PFSK-1 (cell line): ENCODE results near the gene CTSH.

Experiments
- FOXP2 ChIP-seq: optimal IDR thresholded peaks from 2 replicates; pipeline ENCODE3; 2011; ENCODE audit warnings: borderline replicate concordance, control low read depth, inconsistent platforms; ENCODE audit not compliant: insufficient read depth; ENCODE audit errors: extremely low read length, extremely low read depth
- POLR2AphosphoS5 ChIP-seq: IDR thresholded peaks from 2 replicates; pipeline ENCODE4 v1.6.1; 2012; ENCODE audit warnings: low read depth, mild to moderate bottlenecking, control low read depth, low read length, moderate library complexity
- SIN3A ChIP-seq: IDR thresholded peaks from 2 replicates; pipeline ENCODE4 v1.6.1; 2012; ENCODE audit warnings: mild to moderate bottlenecking, low read length, moderate library complexity, borderline replicate concordance; ENCODE audit not compliant: insufficient read depth
- TAF1 ChIP-seq: IDR thresholded peaks from 2 replicates; pipeline ENCODE4 v1.6.1; 2012; ENCODE audit warnings: low read length, control low read depth, borderline replicate concordance; ENCODE audit not compliant: insufficient read depth
- TF ChIP-seq, protein P1 (sequence below), 2 experiments: IDR thresholded peaks; 2 replicates each; pipeline versions ENCODE4 v1.6.1 to v1.8.0; 2011 to 2012; ENCODE audit warnings: low read depth in 2 of 2, low read length in 2 of 2, control low read depth in 1 of 2, inconsistent platforms in 1 of 2, mild to moderate bottlenecking in 1 of 2, moderate library complexity in 1 of 2; ENCODE audit not compliant: insufficient read depth in 1 of 2

DNA sequence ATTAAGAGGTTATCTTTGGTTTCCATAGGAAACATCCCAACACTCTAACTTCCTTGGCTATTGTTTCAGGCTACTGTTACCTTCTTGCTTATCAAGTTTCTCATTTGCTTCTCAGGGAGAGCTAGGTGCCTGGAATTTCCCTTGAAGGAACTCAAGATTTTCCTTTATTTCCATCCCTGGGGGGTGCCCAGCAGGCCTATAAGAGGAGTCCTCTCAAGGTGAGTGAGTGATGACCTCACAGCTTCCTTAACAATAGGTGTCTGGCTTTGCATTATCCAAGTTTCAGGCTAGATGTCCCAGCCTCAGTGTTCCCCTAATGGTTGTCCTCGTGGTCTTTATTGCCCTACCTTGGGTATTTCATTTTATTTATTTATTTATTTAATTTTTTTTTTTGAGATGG lies 12.1 kb upstream of the CTSH start:
- no peak for TF ChIP-seq POLR2AphosphoS5
- TF ChIP-seq, protein P1, sequence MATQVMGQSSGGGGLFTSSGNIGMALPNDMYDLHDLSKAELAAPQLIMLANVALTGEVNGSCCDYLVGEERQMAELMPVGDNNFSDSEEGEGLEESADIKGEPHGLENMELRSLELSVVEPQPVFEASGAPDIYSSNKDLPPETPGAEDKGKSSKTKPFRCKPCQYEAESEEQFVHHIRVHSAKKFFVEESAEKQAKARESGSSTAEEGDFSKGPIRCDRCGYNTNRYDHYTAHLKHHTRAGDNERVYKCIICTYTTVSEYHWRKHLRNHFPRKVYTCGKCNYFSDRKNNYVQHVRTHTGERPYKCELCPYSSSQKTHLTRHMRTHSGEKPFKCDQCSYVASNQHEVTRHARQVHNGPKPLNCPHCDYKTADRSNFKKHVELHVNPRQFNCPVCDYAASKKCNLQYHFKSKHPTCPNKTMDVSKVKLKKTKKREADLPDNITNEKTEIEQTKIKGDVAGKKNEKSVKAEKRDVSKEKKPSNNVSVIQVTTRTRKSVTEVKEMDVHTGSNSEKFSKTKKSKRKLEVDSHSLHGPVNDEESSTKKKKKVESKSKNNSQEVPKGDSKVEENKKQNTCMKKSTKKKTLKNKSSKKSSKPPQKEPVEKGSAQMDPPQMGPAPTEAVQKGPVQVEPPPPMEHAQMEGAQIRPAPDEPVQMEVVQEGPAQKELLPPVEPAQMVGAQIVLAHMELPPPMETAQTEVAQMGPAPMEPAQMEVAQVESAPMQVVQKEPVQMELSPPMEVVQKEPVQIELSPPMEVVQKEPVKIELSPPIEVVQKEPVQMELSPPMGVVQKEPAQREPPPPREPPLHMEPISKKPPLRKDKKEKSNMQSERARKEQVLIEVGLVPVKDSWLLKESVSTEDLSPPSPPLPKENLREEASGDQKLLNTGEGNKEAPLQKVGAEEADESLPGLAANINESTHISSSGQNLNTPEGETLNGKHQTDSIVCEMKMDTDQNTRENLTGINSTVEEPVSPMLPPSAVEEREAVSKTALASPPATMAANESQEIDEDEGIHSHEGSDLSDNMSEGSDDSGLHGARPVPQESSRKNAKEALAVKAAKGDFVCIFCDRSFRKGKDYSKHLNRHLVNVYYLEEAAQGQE (IDR thresholded peaks at IDR 0.05; ENCODE audit: insufficient read depth in 1 of 2, low read depth in 2 of 2, low read length in 2 of 2): no peak
- TF ChIP-seq TAF1: no peak
- TF ChIP-seq SIN3A: no peak
- no peak for TF ChIP-seq FOXP2
